Measurements from ENCODE around the gene PREPL. TPM values are rescaled to one million over a fixed set of nuclear protein-coding genes. Genes with fewer than 3 reads are reported as not detected.

The PREPL gene
- total and polyA plus RNA-seq, 2 of the 13 experiments (the other 11 are each of a cell fraction or from before 2014, with no cell fraction given) = 19.7 to 34.3 TPM

DNA sequence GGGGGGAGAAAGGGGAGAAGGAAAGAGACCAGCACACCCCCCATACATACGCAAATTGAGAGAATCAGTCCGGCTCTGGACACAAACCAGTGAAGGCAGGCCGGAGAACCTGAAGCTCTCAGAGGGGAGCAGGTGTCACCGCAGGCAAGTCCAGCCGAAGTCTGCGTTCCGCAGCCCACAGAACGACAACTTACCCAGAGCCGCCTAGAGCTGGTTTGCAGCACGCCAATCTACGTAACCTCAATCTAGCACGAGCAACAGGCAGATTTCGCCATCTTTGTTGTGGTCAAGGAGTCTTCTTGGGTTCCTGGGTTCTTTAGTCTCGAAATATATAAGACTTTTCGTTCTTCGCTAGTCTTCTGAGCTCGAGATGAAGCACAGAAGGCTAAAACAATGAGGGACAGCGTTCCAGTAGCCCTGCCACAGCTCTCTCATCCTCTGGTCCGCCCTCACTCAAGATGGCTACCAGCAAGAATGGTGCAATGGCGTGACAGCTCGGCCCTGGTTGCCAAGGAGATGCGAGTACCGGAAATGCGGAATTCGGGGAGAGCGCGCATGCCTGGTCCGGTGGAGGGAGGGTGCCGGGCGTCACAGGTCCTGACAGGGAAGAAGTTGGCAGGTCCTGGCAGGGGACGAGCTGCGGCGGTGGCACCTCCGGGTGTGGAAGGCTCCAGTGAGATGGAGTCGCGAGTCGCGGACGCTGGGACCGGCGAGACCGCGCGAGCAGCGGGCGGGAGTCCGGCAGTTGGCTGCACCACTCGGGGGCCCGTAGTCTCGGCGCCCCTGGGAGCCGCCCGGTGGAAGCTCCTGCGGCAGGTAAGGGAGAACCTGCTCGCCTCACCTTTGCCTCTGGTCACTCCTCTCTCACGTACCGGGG lies at the start of gene PREPL, which contains the start of gene CAMKMT (continued):
- TF ChIP-seq ATF7 (IDR thresholded peaks at IDR 0.05) (no peak), ATF7 (CRISPR knock-in tag; IDR thresholded peaks at IDR 0.05) (no peak; the same call in 1 of the 2 replicates), FOXJ3 (CRISPR knock-in tag; IDR thresholded peaks at IDR 0.05; ENCODE audit: borderline replicate concordance) (peak; percentile 79; the same call in 1 of the 2 replicates), ZNF558 (CRISPR knock-in tag; IDR thresholded peaks at IDR 0.05; ENCODE audit: borderline replicate concordance) (peak; percentile 90; the same call in 1 of the 2 replicates), ZNF772 (CRISPR knock-in tag; IDR thresholded peaks at IDR 0.05) (peak; percentile 87), POGZ (CRISPR knock-in tag; IDR thresholded peaks at IDR 0.05) (peak; percentile 86; the same call in 1 of the 2 replicates), ZNF569 (CRISPR knock-in tag; IDR thresholded peaks at IDR 0.05; ENCODE audit: borderline replicate concordance) (0 out of 2 replicates have a peak, but pooled peaks have one; percentile 20), SMAD9 (CRISPR knock-in tag; IDR thresholded peaks at IDR 0.05) (no peak; the same call in 1 of the 2 replicates), CENPT (CRISPR knock-in tag; IDR thresholded peaks at IDR 0.05; ENCODE audit: low read depth) (no peak), XBP1 (CRISPR knock-in tag; IDR thresholded peaks at IDR 0.05) (no peak; the same call in 1 of the 2 replicates), ZNF274 (CRISPR knock-in tag; IDR thresholded peaks at IDR 0.05) (0 out of 2 replicates have a peak, but pooled peaks have one; percentile 74), KLF16 (CRISPR knock-in tag; IDR thresholded peaks at IDR 0.05) (peak in 1 of 2 experiments; percentile 77; a peak in 3 of 4 replicates), SAFB2 (CRISPR knock-in tag; IDR thresholded peaks at IDR 0.05; ENCODE audit: borderline replicate concordance, low read depth) (no peak; the same call in 1 of the 2 replicates), CBX1 (IDR thresholded peaks at IDR 0.05; ENCODE audit: low read depth) (peak; percentile 73), ZFY (CRISPR knock-in tag; IDR thresholded peaks at IDR 0.05) (peak; percentile 75), PAX8 (CRISPR knock-in tag; IDR thresholded peaks at IDR 0.05; ENCODE audit: borderline replicate concordance) (no peak; the same call in 1 of the 2 replicates), HNF4A (CRISPR knock-in tag; IDR thresholded peaks at IDR 0.05) (no peak)
- TF ChIP-seq, protein P1, sequence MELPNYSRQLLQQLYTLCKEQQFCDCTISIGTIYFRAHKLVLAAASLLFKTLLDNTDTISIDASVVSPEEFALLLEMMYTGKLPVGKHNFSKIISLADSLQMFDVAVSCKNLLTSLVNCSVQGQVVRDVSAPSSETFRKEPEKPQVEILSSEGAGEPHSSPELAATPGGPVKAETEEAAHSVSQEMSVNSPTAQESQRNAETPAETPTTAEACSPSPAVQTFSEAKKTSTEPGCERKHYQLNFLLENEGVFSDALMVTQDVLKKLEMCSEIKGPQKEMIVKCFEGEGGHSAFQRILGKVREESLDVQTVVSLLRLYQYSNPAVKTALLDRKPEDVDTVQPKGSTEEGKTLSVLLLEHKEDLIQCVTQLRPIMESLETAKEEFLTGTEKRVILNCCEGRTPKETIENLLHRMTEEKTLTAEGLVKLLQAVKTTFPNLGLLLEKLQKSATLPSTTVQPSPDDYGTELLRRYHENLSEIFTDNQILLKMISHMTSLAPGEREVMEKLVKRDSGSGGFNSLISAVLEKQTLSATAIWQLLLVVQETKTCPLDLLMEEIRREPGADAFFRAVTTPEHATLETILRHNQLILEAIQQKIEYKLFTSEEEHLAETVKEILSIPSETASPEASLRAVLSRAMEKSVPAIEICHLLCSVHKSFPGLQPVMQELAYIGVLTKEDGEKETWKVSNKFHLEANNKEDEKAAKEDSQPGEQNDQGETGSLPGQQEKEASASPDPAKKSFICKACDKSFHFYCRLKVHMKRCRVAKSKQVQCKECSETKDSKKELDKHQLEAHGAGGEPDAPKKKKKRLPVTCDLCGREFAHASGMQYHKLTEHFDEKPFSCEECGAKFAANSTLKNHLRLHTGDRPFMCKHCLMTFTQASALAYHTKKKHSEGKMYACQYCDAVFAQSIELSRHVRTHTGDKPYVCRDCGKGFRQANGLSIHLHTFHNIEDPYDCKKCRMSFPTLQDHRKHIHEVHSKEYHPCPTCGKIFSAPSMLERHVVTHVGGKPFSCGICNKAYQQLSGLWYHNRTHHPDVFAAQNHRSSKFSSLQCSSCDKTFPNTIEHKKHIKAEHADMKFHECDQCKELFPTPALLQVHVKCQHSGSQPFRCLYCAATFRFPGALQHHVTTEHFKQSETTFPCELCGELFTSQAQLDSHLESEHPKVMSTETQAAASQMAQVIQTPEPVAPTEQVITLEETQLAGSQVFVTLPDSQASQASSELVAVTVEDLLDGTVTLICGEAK (IDR thresholded peaks at IDR 0.05) = no peak
- TF ChIP-seq, protein P1 (CRISPR knock-in tag; IDR thresholded peaks at IDR 0.05) = peak; percentile 89; the same call in 1 of the 2 replicates
- TF ChIP-seq, protein P2, sequence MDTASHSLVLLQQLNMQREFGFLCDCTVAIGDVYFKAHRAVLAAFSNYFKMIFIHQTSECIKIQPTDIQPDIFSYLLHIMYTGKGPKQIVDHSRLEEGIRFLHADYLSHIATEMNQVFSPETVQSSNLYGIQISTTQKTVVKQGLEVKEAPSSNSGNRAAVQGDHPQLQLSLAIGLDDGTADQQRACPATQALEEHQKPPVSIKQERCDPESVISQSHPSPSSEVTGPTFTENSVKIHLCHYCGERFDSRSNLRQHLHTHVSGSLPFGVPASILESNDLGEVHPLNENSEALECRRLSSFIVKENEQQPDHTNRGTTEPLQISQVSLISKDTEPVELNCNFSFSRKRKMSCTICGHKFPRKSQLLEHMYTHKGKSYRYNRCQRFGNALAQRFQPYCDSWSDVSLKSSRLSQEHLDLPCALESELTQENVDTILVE (CRISPR knock-in tag; IDR thresholded peaks at IDR 0.05) = peak; percentile 82
